HG02642 (cell line): ENCODE data around the gene PAEP.
"Not testable (repeated sequence)": the region's sequence is repeated elsewhere in the genome, so short reads cannot be mapped to it uniquely, and the experiment has no call there.

Experiments used
- ATAC-seq: cut with Tn5 transposase; IDR thresholded peaks from one replicate; pipeline ENCODE4 v1.9.1; 2021; ENCODE audit warnings: mild to moderate bottlenecking; ENCODE audit not compliant: unreplicated experiment, poor library complexity

PAEP gene

GRCh38 chr9:135525241-135526088 is 36.1 kb upstream of the PAEP start:
- ATAC-seq = no peak

GRCh38 chr9:135526089-135526729 is 35.3 kb upstream of the PAEP start:
- no peak for ATAC-seq

DNA sequence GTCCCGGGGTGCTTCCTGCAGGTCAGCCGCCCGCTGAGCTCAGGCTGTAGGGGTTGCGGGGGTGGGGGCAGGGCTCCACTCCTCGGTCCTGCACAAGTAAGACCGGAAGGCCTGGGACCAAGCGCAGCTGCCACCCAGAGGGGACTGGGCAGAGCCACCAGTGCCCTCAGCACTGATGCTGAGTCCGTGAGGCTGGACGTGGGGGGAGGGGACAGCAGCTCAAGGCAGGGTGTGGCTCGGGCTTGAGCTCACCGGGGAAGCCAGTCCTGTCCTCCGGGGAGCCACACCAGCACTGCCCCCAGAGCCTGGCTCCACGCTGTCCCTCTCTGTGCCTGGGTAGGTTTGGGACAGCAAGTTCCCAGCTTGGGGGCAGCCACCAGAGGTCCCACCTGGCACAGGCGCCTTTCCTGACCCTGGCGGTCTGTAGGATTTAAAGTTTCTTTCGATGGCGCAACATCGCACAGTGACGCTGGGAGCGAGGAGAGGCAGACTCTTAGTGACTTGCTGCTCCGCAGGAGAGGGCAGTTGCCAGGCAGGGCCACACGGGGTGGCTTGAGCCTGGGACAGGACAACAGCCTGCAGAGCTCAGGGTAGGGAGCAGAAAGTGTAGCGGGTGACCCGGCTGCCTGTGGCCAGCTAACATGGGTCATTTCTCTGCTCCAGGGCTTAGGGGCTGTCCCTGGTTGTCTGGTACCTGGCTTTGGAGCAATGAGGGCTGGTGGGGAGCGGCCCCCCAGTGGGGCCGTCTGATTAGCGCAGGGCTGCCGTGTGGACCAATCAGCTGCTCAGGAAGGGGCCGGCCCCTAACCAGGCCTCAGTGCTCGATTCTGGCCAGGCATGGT is 34.6 kb upstream of the PAEP start:
- no peak for ATAC-seq

- not testable (repeated sequence) for ATAC-seq
Measured at GRCh38 chr9:135528842-135529435, 32.6 kb upstream of the PAEP start.

DNA sequence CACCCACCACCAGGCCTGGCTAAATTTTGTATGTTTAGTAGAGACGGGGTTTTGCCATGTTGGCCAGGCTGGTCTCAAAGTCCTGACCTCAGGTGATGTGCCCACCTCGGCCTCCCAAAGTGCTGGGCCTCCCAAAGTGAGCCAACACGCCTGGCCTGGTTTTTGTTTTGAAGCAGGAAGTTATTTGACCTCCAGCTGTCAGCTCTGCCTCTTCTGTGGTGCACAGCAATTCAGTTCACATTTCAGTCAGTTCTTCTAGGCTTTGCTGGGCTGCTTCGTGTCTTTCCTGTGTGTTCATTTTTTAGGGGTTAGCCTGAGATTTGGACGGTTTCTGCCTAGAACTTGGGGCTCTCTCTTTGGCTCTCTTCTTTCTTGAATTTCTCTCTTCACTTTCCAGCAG is 31.4 kb upstream of the PAEP start:
- ATAC-seq = no peak

GRCh38 chr9:135531096-135531495 is 30.5 kb upstream of the PAEP start:
- ATAC-seq = no peak

- ATAC-seq = no peak
Measured at GRCh38 chr9:135533113-135533512, 28.4 kb upstream of the PAEP start.

- ATAC-seq = no peak
Measured at GRCh38 chr9:135533674-135534073, 27.9 kb upstream of the PAEP start.

- ATAC-seq = not testable (repeated sequence)
Measured at GRCh38 chr9:135534192-135534711, 27.3 kb upstream of the PAEP start.

DNA sequence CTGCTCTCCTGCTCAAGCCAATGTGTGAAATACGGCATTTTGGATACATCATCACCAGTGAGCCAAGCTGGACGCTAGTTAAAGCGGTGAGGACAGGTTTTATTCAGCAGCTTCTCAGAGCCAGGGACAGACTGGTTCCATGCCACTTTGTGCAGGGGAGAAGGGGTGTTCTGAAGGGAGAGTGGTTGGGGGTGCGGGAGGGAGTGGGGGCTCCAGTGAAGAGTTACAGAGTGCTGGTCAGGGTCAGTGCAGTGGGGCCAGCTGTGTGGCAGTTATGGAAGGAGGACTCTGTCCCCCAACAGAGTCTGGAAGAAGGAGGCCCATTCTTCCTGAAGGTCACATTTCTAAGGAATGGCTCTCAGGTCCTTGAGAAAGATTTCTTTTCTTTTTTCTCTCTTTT is 26.7 kb upstream of the PAEP start:
- not testable (repeated sequence) for ATAC-seq

DNA sequence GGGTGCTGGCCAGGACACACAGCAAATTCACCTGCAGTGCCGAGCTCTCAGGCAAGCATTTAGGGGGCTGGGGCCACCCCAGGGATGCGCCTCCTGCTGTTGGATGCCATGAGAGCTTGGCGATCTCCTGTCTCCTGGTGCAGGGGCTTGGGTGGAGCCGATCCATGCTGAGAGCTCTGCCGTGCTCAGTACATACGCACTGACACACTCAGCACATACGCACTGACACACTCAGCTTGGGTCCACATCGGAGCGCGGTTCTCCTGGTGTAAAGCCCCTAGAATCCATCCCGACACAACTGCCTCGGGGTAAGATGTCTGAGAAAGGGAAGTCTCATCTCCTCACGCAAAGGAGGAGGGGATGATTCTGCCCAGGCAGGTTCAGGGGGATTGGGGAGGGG is 25.9 kb upstream of the PAEP start:
- ATAC-seq = not testable (repeated sequence)

- ATAC-seq = no peak
Measured at GRCh38 chr9:135536216-135536615, 25.3 kb upstream of the PAEP start.

- not testable (repeated sequence) for ATAC-seq
Measured at GRCh38 chr9:135543262-135543894, 18.2 kb upstream of the PAEP start.

DNA sequence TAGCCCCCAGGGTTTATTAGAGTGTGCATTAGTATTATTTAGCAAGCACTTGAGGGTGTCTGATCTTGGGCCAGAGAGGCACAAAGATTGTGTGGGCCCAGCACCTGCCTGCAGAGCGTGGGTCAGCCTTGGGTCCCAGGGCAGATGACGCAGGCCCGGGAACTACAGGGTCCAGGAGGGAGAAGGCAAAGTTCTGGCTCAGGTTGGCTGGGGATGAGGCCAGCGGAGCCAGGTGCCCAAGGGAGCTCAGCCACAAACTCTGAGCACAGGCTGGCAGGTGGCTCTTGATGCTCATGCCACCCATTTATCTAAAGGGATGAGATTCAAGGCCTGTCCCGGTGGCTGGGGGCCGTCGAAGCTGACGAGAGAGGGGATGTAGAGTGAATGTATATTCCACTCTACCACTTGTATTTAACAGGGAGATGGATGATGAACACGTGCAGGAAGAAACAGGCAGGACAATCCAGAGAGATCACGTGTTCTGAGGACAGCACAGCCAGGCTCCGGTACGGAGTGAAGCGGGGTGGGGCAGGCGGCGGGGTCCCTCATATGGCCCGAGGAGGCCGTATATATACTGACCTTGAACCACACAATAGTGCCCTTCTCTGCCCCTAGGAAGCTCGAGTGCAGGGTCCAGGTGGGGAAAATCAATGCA is 16.4 kb upstream of the PAEP start:
- no peak for ATAC-seq

- ATAC-seq = not testable (repeated sequence)
Measured at GRCh38 chr9:135545646-135546176, 15.8 kb upstream of the PAEP start, which contains the start of gene OBP2A. Gene OBP2A, plus strand, starts transcription at chr9:135546126. Its CDS starts 55 bp downstream, at chr9:135546181.

DNA sequence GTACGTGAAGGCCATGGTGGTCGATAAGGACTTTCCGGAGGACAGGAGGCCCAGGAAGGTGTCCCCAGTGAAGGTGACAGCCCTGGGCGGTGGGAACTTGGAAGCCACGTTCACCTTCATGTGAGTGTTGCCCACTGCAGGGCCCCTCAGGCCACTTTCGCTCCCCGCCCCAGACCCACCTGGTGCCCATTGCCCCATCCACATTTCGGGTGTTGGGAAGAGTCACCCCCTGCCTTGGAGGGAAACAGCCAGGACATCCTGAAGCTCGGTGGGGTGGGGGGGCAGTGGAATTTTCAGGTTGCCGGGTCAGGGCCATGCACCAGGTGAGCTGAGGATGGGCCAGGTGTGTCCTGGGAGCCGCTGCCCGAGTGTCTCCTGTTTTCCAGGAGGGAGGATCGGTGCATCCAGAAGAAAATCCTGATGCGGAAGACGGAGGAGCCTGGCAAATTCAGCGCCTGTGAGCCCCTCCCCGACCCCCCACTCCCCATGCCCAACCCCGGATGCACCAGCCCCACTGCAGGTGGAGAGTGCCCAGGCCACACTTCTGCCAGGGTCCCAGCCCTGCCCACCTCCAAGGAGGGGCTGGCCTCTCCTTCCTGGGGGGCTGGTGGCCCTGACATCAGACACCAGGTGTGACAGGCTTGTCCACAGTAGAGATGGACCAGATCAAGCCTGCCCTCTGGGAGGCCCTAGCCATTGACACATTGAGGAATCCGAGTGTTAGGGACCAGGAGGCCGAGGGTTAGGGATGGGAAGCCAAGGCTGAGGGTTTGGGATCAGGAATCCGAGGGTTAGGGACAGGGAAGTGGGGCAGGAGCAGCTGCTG is 14.6 kb upstream of the PAEP start:
- ATAC-seq = not testable (repeated sequence)

- ATAC-seq = no peak
Measured at GRCh38 chr9:135547756-135548736, 13.5 kb upstream of the PAEP start.
